HG03280 (cell line): ENCODE data around the gene MR1.
"Not testable (repeated sequence)": the region's sequence is repeated elsewhere in the genome, so short reads cannot be mapped to it uniquely, and the experiment has no call there.

Experiments used
- ATAC-seq: cut with Tn5 transposase; IDR thresholded peaks from one replicate; pipeline ENCODE4 v1.9.1; 2021; ENCODE audit warnings: mild to moderate bottlenecking, moderate library complexity; ENCODE audit not compliant: unreplicated experiment

The MR1 gene

DNA sequence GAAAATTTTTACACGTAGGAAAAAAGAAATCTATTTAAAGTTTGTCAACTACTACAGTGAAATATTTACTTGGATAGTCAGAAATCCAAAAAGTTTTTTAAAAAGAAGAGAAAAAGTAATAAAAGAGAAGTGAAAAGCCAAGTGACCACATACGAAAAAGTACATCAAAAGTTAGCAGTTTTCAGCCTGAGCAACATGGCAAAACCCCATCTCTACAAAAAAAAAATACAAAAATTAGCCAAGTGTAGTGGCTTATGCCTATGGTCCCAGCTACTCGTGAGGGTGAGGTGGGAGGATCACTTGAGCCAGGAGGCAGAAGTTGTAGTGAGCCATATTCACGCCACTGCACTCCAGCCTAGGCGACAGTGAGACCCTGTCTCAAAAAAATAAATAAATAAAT is 5.2 kb upstream of the MR1 start:
- no peak for ATAC-seq

DNA sequence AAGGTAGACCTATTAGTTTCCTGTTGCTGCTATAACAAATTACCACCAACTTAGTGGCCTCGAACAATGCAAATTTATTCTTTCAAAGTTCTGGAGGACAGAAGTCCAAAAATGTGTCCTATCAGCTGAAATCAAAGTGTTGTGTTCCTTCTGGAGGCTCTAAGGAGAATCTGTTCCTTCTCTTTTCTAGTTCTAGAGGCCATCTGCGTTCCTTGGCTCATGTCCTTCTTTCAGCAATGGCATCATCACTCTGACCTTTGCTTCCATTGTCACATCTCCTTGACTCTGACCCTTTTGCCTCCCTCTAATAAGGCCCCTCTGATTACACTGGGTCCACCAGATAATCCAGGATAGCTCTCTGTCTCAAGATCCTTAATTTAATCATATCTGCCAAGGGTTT is 1.2 kb upstream of the MR1 start:
- ATAC-seq, result no peak

DNA sequence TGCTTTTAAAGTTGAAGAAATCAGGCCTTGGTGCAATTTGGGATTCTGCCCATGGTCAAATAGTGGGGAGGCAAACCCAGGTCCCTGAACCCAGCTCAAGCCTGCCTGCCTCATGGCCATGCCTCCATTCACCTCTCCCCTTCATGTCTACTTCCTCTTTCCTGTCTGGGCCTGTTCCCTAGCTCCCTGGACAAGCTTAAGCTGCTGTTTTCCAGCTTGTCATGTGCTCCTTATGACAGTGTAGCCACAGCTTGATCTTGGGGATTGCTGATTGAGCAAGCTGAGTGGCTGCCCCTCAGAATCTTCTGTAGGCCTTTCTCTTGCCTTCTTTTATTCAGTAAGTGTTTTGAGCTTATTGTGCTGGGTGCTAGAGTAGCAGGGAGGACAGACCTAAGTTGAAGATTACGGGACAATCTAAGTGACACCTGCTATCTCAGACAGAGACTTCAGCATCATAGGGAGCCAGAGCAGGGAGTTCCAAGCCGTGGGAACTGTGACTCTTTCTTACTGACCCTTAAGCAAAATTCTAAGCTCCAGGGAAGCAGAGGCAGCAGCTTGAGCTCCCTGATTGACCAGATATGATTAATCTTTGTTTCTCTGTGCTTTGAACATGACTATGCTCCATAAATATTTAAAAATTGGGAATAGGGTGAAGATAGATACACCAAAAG is 520 bp upstream of the MR1 start:
- ATAC-seq, result peak; percentile 25

DNA sequence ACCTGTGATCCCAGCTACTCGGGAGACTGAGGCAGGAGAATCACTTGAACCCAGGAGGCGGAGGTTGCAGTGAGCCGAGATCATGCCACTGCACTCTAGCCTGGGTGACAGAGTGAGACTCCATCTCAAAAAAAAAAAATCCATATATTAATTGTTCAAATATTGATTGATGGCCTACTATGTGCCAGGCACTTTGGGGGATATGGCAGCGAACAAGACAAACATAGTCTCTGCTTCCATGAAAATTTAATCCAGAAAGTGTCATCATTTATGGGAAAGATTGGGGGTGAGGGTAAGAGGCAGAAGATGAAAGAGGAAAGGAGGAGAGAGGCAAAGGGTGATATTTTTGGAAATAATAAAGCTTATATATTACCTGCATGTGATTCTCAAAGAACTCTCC is 1.4 kb downstream of the MR1 start:
- ATAC-seq, result not testable (repeated sequence)

GRCh38 chr1:181036107-181036836 is 2.5 kb downstream of the MR1 start:
- ATAC-seq, result no peak

- no peak for ATAC-seq
Measured at GRCh38 chr1:181037386-181037785, 3.6 kb downstream of the MR1 start.

GRCh38 chr1:181038399-181038873 is 4.7 kb downstream of the MR1 start:
- ATAC-seq, result peak; percentile 42

GRCh38 chr1:181040284-181040865 is 6.6 kb downstream of the MR1 start:
- no peak for ATAC-seq

- no peak for ATAC-seq
Measured at GRCh38 chr1:181043025-181043888, 9.5 kb downstream of the MR1 start.

GRCh38 chr1:181044449-181044966 is 10.7 kb downstream of the MR1 start:
- peak; percentile 75 for ATAC-seq

GRCh38 chr1:181045946-181046345 is 12.2 kb downstream of the MR1 start:
- not testable (repeated sequence) for ATAC-seq

DNA sequence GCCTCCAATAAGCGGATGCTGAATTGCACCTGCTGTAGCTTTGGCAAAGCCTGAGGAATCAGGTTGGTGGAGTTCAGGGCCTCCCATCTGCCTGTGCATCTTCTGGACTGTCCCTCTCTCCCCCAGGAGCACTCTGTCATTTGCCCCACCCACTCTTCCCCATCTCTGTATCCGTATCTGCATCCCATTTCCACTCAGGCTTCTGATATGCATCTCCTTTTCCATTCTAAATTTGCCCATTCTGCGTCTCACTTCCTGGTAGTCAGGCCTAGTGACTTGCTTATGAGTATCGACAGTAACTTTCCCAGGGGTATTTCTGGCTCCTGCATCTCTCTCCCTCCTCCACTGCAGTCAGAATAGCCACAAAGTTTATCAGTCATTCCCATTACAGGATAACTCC is 15.6 kb downstream of the MR1 start:
- ATAC-seq, result no peak

DNA sequence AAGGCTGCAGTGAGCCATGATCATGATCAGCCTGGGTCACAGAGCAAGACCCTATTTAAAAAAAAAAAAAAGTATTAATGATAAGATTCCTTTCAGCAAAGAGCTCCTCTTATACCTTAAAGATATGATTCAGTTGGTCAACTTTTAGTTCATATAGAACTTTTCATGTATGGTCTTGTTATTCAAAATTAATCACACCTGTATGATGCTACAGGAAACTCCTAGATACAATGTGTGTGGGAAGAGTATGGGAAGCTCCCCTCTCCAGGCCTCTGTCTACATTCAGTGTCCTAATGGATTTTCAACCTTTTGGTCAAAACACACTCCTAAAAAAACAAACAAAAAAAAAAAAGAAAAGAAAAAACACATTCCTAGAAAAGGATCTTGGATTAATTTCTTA is 17.1 kb downstream of the MR1 start:
- ATAC-seq, result no peak

- no peak for ATAC-seq
Measured at GRCh38 chr1:181056560-181056959, 22.8 kb downstream of the MR1 start.

DNA sequence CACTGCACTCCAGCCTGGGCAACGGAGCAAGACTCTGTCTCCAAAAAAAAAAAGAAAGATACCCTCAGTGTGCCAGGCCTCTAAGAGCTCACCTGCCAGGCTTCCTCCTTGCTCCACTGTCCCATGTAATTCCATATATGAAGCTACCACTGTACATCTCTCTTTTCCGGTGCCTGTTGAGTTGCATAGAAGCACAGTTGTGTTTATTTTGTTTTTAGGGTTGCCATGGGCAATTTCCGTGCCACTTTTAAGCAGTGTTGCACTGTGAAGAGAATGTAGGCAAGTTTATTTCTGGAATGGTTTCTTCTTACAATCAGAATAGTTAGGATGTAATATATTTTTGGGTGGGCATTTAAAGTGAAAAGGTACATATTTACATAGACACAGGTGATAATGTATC is 23.3 kb downstream of the MR1 start:
- no peak for ATAC-seq

- ATAC-seq, result no peak
Measured at GRCh38 chr1:181059435-181059834, 25.7 kb downstream of the MR1 start.

GRCh38 chr1:181060066-181060465 is 26.3 kb downstream of the MR1 start:
- no peak for ATAC-seq

DNA sequence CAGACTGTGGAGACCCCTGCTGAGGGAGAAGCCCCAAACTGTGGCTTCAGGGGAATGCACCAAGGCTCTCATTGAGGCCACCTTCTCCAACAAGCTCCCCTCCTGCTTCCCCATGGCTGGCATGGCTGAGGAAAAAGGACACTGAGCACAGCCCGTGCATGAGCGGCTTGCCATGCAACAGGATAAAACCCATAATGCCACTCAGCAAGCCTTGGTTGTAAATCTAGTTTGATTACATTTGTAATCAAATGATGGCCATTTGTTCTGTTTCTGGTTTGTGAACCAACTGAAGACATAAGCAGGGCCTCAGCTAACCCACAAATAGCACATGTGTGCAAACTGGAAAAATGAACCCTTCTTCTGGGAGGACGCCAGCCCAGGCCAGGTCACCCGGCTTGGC is 27.2 kb downstream of the MR1 start:
- not testable (repeated sequence) for ATAC-seq

- no peak for ATAC-seq
Measured at GRCh38 chr1:181061487-181061886, 27.7 kb downstream of the MR1 start.

GRCh38 chr1:181061891-181062835 is 28.4 kb downstream of the MR1 start:
- ATAC-seq, result peak; percentile 87
